ENCODE measurements around the gene CALML4. TPM values are rescaled to one million over a fixed set of nuclear protein-coding genes. Genes with fewer than 3 reads are reported as not detected.
A peak's percentile ranks its signal among the peaks of the same experiment; 100 is the strongest.

Gene CALML4
- total RNA-seq, 1 donor from 2014 or later = 4.5 TPM

GRCh38 chr15:68209735-68210408 lies 4.7 kb upstream of the CALML4 start:
- Histone ChIP-seq H3K27me3 (ENCODE audit: control insufficient read depth, insufficient read depth, low read length) (no peaks in the 10 kb centered on the region), H3K36me3 (ENCODE audit: control insufficient read depth, insufficient read depth, low read length) (peaks cover 2% of the 10 kb centered on the region), H3K4me3 (ENCODE audit: low read depth, low read length) (no peak overlapping the region)
- TF ChIP-seq CTCF (IDR thresholded peaks at IDR 0.05; ENCODE audit: insufficient read depth, low read length, severe bottlenecking) = no peak
- FAIRE-seq (no peak), DNase-seq (ENCODE audit: low read depth) (peak; percentile 28)

GRCh38 chr15:68209272-68209671 lies 4.1 kb upstream of the CALML4 start:
- FAIRE-seq (no peak), DNase-seq (ENCODE audit: low read depth) (no peak)
- Histone ChIP-seq H3K36me3 (ENCODE audit: control insufficient read depth, insufficient read depth, low read length) (peaks cover 2% of the 10 kb centered on the region), H3K27me3 (ENCODE audit: control insufficient read depth, insufficient read depth, low read length) (no peaks in the 10 kb centered on the region), H3K4me3 (ENCODE audit: low read depth, low read length) (no peak overlapping the region)
- TF ChIP-seq CTCF (IDR thresholded peaks at IDR 0.05; ENCODE audit: insufficient read depth, low read length, severe bottlenecking) = no peak

- peaks cover 2% of the 10 kb centered on the region for H3K36me3 ChIP-seq (ENCODE audit: control insufficient read depth, insufficient read depth, low read length)
- H3K27me3 ChIP-seq (ENCODE audit: control insufficient read depth, insufficient read depth, low read length) = no peaks in the 10 kb centered on the region
- DNase-seq (ENCODE audit: low read depth) (no peak), FAIRE-seq (peak; percentile 28)
- no peak overlapping the region for H3K4me3 ChIP-seq (ENCODE audit: low read depth, low read length)
- TF ChIP-seq CTCF (IDR thresholded peaks at IDR 0.05; ENCODE audit: insufficient read depth, low read length, severe bottlenecking) = no peak
These were observed 3.6 kb upstream of the CALML4 start for GRCh38 chr15:68208636-68209240.

- no peak for FAIRE-seq
- no peak overlapping the region for H3K4me3 ChIP-seq (ENCODE audit: low read depth, low read length)
- peaks cover 2% of the 10 kb centered on the region for H3K36me3 ChIP-seq (ENCODE audit: control insufficient read depth, insufficient read depth, low read length)
- DNase-seq (ENCODE audit: low read depth) = no peak
- no peak for TF ChIP-seq CTCF (IDR thresholded peaks at IDR 0.05; ENCODE audit: insufficient read depth, low read length, severe bottlenecking)
- no peaks in the 10 kb centered on the region for H3K27me3 ChIP-seq (ENCODE audit: control insufficient read depth, insufficient read depth, low read length)
These were observed 3.0 kb upstream of the CALML4 start for GRCh38 chr15:68208136-68208535.

GRCh38 chr15:68207176-68207935 lies 2.2 kb upstream of the CALML4 start:
- H3K36me3 ChIP-seq (ENCODE audit: control insufficient read depth, insufficient read depth, low read length) = peaks cover 2% of the 10 kb centered on the region
- H3K27me3 ChIP-seq (ENCODE audit: control insufficient read depth, insufficient read depth, low read length) = no peaks in the 10 kb centered on the region
- no peak for FAIRE-seq
- no peak for TF ChIP-seq CTCF (IDR thresholded peaks at IDR 0.05; ENCODE audit: insufficient read depth, low read length, severe bottlenecking)
- DNase-seq (ENCODE audit: low read depth) = no peak
- H3K4me3 ChIP-seq (ENCODE audit: low read depth, low read length) = no peak overlapping the region

Data from bronchial epithelial cell (primary cell).